ENCODE data around the gene IMMT.
"Not testable (repeated sequence)": the region's sequence is repeated elsewhere in the genome, so short reads cannot be mapped to it uniquely, and the experiment has no call there.

IMMT gene

GRCh38 chr2:86225581-86225980, 30.3 kb upstream of the IMMT start:
- DNase-seq: peak; percentile 36

GRCh38 chr2:86224645-86225355, 29.5 kb upstream of the IMMT start:
- no peak for DNase-seq

GRCh38 chr2:86223927-86224560, 28.8 kb upstream of the IMMT start:
- no peak for DNase-seq

GRCh38 chr2:86223140-86223926, 28.1 kb upstream of the IMMT start:
- DNase-seq: no peak

GRCh38 chr2:86221066-86221684, 25.9 kb upstream of the IMMT start:
- peak; percentile 53 for DNase-seq

- no peak for DNase-seq
Measured at GRCh38 chr2:86219896-86220295, 24.6 kb upstream of the IMMT start.

GRCh38 chr2:86218124-86218523, 22.9 kb upstream of the IMMT start:
- no peak for DNase-seq

GRCh38 chr2:86216575-86217555, 21.6 kb upstream of the IMMT start:
- DNase-seq: no peak

GRCh38 chr2:86214503-86214832, 19.2 kb upstream of the IMMT start:
- no peak for DNase-seq

- no peak for DNase-seq
Measured at GRCh38 chr2:86213699-86214502, 18.6 kb upstream of the IMMT start.

- no peak for DNase-seq
Measured at GRCh38 chr2:86213056-86213455, 17.8 kb upstream of the IMMT start.

GRCh38 chr2:86211796-86212188, 16.5 kb upstream of the IMMT start:
- no peak for DNase-seq

- DNase-seq: no peak
Measured at GRCh38 chr2:86211033-86211795, 16.0 kb upstream of the IMMT start.

- no peak for DNase-seq
Measured at GRCh38 chr2:86204458-86204857, 9.2 kb upstream of the IMMT start.

- DNase-seq: no peak
Measured at GRCh38 chr2:86203614-86204013, 8.4 kb upstream of the IMMT start.

GRCh38 chr2:86202702-86203101, 7.4 kb upstream of the IMMT start:
- no peak for DNase-seq

GRCh38 chr2:86202336-86202692, 7.1 kb upstream of the IMMT start:
- no peak for DNase-seq

- DNase-seq: no peak
Measured at GRCh38 chr2:86201671-86202335, 6.5 kb upstream of the IMMT start.

- DNase-seq: not testable (repeated sequence)
Measured at GRCh38 chr2:86200564-86200963, 5.3 kb upstream of the IMMT start.

GRCh38 chr2:86199834-86200177, 4.5 kb upstream of the IMMT start:
- no peak for DNase-seq
